HepG2 (cell line): ENCODE measurements around the gene FXR2. TPM values are rescaled to one million over a fixed set of nuclear protein-coding genes. Genes with fewer than 3 reads are reported as not detected.

Experiments used
- AHR ChIP-seq: IDR thresholded peaks from 2 replicates; pipeline ENCODE4 v1.6.1; 2018; ENCODE audit warnings: missing genetic modification reagents, missing compliant biosample characterization
- ATF2 ChIP-seq: sonication (generic); formaldehyde crosslinking; IDR thresholded peaks from 2 replicates; pipeline ENCODE4 v1.4.0; 2020; ENCODE audit warnings: missing genetic modification reagents
- EP300 ChIP-seq, 3 experiments: sonication (generic) in 1 of 3; formaldehyde crosslinking in 1 of 3; IDR thresholded peaks; 2 replicates each; pipeline versions ENCODE4 v1.5.1 to v1.6.1; 2011 to 2020; ENCODE audit warnings: low read depth in 2 of 3, low read length in 2 of 3, borderline replicate concordance in 1 of 3, improper control_type of control experiment in 1 of 3, mild to moderate bottlenecking in 1 of 3, missing genetic modification reagents in 1 of 3, moderate library complexity in 1 of 3
- ERF ChIP-seq: IDR thresholded peaks from 2 replicates; pipeline ENCODE4 v1.6.1; 2018; ENCODE audit warnings: missing biosample characterization, missing genetic modification reagents
- HDAC1 ChIP-seq: sonication (generic); formaldehyde crosslinking; IDR thresholded peaks from 2 replicates; pipeline ENCODE4 v1.5.1; 2020; ENCODE audit warnings: mild to moderate bottlenecking, missing genetic modification reagents
- HOXA7 ChIP-seq: sonication (generic); formaldehyde crosslinking; IDR thresholded peaks from 2 replicates; pipeline ENCODE4 v1.8.1; 2022; ENCODE audit warnings: mild to moderate bottlenecking, missing genetic modification reagents, moderate library complexity
- KMT2B ChIP-seq: IDR thresholded peaks from 2 replicates; pipeline ENCODE4 v1.6.1; 2016; ENCODE audit warnings: missing genetic modification reagents, missing compliant biosample characterization
- LRRFIP1 ChIP-seq: sonication (generic); formaldehyde crosslinking; conservative IDR thresholded peaks from 2 replicates; pipeline ENCODE4 v1.4.0; 2020; ENCODE audit warnings: missing genetic modification reagents
- MED1 ChIP-seq: sonication (generic); formaldehyde crosslinking; IDR thresholded peaks from 2 replicates; pipeline ENCODE4 v1.4.0; 2020; ENCODE audit warnings: missing genetic modification reagents
- NR2F1 ChIP-seq, 2 experiments: fragments of 450-650 bp in 1 of 2; formaldehyde crosslinking in 1 of 2; IDR thresholded peaks; 2 replicates each; pipeline versions ENCODE4 v1.5.0 to v1.6.1; 2016 to 2020; ENCODE audit warnings: mild to moderate bottlenecking in 1 of 2, missing compliant biosample characterization in 1 of 2, missing genetic modification reagents in 1 of 2, moderate library complexity in 1 of 2
- PHF20 ChIP-seq: sonication (generic); formaldehyde crosslinking; IDR thresholded peaks from 2 replicates; pipeline ENCODE4 v1.5.0; 2020; ENCODE audit warnings: mild to moderate bottlenecking, missing genetic modification reagents
- POLR2AphosphoS2 ChIP-seq: IDR thresholded peaks from 2 replicates; pipeline ENCODE4 v1.6.1; 2011; ENCODE audit warnings: low read depth, low read length, improper control_type of control experiment
- TCF12 ChIP-seq, 2 experiments: fragments of 450-650 bp in 1 of 2; sonication (generic) in 1 of 2; formaldehyde crosslinking in 1 of 2; IDR thresholded peaks; 2 replicates each; pipeline versions ENCODE4 v1.6.1 to v1.8.0; 2017 to 2022; ENCODE audit warnings: antibody characterized with exemption in 1 of 2, mild to moderate bottlenecking in 1 of 2, missing genetic modification reagents in 1 of 2, moderate library complexity in 1 of 2
- YEATS4 ChIP-seq: sonication (generic); formaldehyde crosslinking; IDR thresholded peaks from 2 replicates; pipeline ENCODE4 v1.4.0; 2020; ENCODE audit warnings: missing genetic modification reagents, borderline replicate concordance
- ZFP36 ChIP-seq: fragments of 150-350 bp; IDR thresholded peaks from 2 replicates; pipeline ENCODE4 v1.6.1; 2018; ENCODE audit warnings: borderline replicate concordance, low read length, low read depth; ENCODE audit not compliant: partially characterized antibody
- ZNF205 ChIP-seq: IDR thresholded peaks from 2 replicates; pipeline ENCODE4 v1.6.1; 2018; ENCODE audit warnings: missing biosample characterization, missing genetic modification reagents
- ZNF441 ChIP-seq: sonication (generic); formaldehyde crosslinking; IDR thresholded peaks from 2 replicates; pipeline ENCODE4 v1.7.0; 2021; ENCODE audit warnings: missing genetic modification reagents, borderline replicate concordance
- ZNF570 ChIP-seq: sonication (generic); formaldehyde crosslinking; IDR thresholded peaks from 2 replicates; pipeline ENCODE4 v1.4.0; 2020; ENCODE audit warnings: mild to moderate bottlenecking, missing genetic modification reagents, borderline replicate concordance
- ZNF615 ChIP-seq: sonication (generic); formaldehyde crosslinking; IDR thresholded peaks from 2 replicates; pipeline ENCODE4 v1.5.0; 2020; ENCODE audit warnings: mild to moderate bottlenecking, missing genetic modification reagents, borderline replicate concordance
- ZNF691 ChIP-seq: sonication (generic); formaldehyde crosslinking; IDR thresholded peaks from 2 replicates; pipeline ENCODE4 v1.4.0; 2020; ENCODE audit warnings: missing genetic modification reagents, low read depth, mild to moderate bottlenecking, borderline replicate concordance
- polyA plus RNA-seq, 8 experiments: library from polyadenylated mRNA; depleted of rRNA in 3 of 8; stranded (reverse) in 7 of 8; unstranded in 1 of 8; fragments of >200 nt; fragmentation: Illumina TruSeq in 4 of 8; extraction: Trizol in 4 of 8; gene quantifications; 2 replicates each; pipeline versions ENCODE4 v1.2.1 to v1.2.3, GENCODE V29; 2011 to 2016; ENCODE audit warnings: low read depth in 4 of 8, missing spikeins in 1 of 8, mixed read lengths in 1 of 8; ENCODE audit not compliant: insufficient read depth in 1 of 8
- total RNA-seq, 5 experiments: library from RNA; depleted of rRNA; stranded (reverse); fragments of >200 nt; fragmentation: Illumina TruSeq; extraction: Trizol; gene quantifications; 2 replicates each; pipeline ENCODE4 v1.2.3, GENCODE V29; 2016; ENCODE audit warnings: low read depth in 1 of 5
- TF ChIP-seq, protein P1 (sequence below): sonication (generic); formaldehyde crosslinking; IDR thresholded peaks from 2 replicates; pipeline ENCODE4 v1.4.0; 2020; ENCODE audit warnings: missing genetic modification reagents

The FXR2 gene
- total and polyA plus RNA-seq, 2 of the 13 experiments (the other 11 are each of a cell fraction or from before 2014, with no cell fraction given) = 20.9 to 24.4 TPM

- TF ChIP-seq HDAC1 (CRISPR knock-in tag) (peak; percentile 83), ATF2 (CRISPR knock-in tag) (no peak; the same call in 1 of the 2 replicates), AHR (CRISPR knock-in tag) (0 out of 2 replicates have a peak, but pooled peaks have one; percentile 53), HOXA7 (no peak), MED1 (peak; percentile 58), PHF20 (CRISPR knock-in tag) (0 out of 2 replicates have a peak, but pooled peaks have one; percentile 38), ZNF615 (CRISPR knock-in tag) (0 out of 2 replicates have a peak, but pooled peaks have one; percentile 13), ZNF691 (0 out of 2 replicates have a peak, but pooled peaks have one; percentile 12), NR2F1 (CRISPR knock-in tag; IDR thresholded peaks at IDR 0.05) (peak in 1 of 2 experiments; percentile 20; a peak in 1 of 4 replicates), ZNF205 (CRISPR knock-in tag) (peak; percentile 53; the same call in 1 of the 2 replicates), TCF12 (IDR thresholded peaks at IDR 0.05) (no peak), TCF12 (CRISPR knock-in tag; IDR thresholded peaks at IDR 0.05) (no peak), EP300 (IDR thresholded peaks at IDR 0.05; ENCODE audit: low read depth in 2 of 2, low read length in 2 of 2) (peak; percentile 41 to 84; a peak in 3 of 4 replicates), EP300 (CRISPR knock-in tag; IDR thresholded peaks at IDR 0.05; ENCODE audit: borderline replicate concordance) (peak; percentile 44; the same call in 1 of the 2 replicates), ZNF570 (CRISPR knock-in tag) (no peak), YEATS4 (CRISPR knock-in tag) (peak; percentile 97), LRRFIP1 (no peak), ERF (CRISPR knock-in tag) (peak; percentile 49; the same call in 1 of the 2 replicates), ZFP36 (no peak), ZNF441 (CRISPR knock-in tag) (peak; percentile 67), POLR2AphosphoS2 (peak; percentile 89), KMT2B (CRISPR knock-in tag) (0 out of 2 replicates have a peak, but pooled peaks have one; percentile 34)
- TF ChIP-seq, protein P1, sequence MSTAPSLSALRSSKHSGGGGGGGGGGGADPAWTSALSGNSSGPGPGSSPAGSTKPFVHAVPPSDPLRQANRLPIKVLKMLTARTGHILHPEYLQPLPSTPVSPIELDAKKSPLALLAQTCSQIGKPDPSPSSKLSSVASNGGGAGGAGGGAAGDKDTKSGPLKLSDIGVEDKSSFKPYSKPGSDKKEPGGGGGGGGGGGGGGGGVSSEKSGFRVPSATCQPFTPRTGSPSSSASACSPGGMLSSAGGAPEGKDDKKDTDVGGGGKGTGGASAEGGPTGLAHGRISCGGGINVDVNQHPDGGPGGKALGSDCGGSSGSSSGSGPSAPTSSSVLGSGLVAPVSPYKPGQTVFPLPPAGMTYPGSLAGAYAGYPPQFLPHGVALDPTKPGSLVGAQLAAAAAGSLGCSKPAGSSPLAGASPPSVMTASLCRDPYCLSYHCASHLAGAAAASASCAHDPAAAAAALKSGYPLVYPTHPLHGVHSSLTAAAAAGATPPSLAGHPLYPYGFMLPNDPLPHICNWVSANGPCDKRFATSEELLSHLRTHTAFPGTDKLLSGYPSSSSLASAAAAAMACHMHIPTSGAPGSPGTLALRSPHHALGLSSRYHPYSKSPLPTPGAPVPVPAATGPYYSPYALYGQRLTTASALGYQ = peak; percentile 45; the same call in 1 of the 2 replicates
These were observed 41.2 kb downstream of the FXR2 start (continued) for GRCh38 chr17:7573324-7574080.
